ENCODE measurements around the gene MSLN.

DNA sequence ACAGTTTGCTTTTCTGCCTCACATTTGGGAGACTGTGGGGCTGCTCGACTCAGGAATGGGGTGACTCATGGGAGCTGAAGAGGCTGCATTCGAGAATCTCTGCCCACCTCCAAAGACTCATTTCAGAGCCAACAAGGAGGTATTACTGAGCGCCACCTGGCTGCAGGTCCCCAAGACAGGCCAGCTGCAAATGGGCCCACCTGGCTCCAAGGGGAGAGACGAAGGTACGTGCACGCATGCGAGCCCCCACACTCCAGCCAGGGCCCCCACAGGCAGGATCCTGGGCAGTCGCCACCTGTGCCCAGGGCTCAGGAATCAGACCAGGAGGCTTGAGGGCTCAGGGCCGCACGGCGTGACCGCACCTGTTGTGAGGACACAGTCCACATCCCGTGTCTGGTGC, 27.6 kb upstream of the MSLN start:
- TF ChIP-seq POLR2A (IDR thresholded peaks at IDR 0.05) (no peak), POLR2AphosphoS5 (IDR thresholded peaks at IDR 0.05) (no peak)
- TF ChIP-seq, protein P1, sequence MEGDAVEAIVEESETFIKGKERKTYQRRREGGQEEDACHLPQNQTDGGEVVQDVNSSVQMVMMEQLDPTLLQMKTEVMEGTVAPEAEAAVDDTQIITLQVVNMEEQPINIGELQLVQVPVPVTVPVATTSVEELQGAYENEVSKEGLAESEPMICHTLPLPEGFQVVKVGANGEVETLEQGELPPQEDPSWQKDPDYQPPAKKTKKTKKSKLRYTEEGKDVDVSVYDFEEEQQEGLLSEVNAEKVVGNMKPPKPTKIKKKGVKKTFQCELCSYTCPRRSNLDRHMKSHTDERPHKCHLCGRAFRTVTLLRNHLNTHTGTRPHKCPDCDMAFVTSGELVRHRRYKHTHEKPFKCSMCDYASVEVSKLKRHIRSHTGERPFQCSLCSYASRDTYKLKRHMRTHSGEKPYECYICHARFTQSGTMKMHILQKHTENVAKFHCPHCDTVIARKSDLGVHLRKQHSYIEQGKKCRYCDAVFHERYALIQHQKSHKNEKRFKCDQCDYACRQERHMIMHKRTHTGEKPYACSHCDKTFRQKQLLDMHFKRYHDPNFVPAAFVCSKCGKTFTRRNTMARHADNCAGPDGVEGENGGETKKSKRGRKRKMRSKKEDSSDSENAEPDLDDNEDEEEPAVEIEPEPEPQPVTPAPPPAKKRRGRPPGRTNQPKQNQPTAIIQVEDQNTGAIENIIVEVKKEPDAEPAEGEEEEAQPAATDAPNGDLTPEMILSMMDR (IDR thresholded peaks at IDR 0.05), result no peak
